ENCODE data around the gene NOVA2. TPM values are rescaled to one million over a fixed set of nuclear protein-coding genes. Genes with fewer than 3 reads are reported as not detected.

The NOVA2 gene
- total and polyA plus RNA-seq, 8 donors = 6.4 to 13.9 (median 11.5) TPM

DNA sequence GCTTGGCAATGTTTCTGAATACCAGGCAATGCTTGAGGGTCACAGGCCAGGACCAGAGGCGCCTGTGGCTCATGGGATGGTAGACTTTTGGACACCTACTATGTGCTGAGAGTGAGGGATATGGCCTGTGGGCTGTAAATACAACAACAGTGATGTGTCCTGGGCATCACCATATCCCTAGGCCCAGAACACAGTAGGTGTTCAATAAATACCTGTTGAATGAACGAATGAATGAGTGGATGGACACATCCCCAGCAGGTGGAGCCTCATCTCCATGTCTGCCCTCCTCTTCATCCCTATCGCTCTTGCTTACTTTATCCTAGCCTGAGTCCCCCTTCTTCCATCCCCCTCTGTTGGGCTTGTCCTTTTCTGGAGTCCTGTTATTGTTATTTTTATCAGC is 42.6 kb downstream of the NOVA2 start:
- no peak for DNase-seq
- TF ChIP-seq, protein P1, sequence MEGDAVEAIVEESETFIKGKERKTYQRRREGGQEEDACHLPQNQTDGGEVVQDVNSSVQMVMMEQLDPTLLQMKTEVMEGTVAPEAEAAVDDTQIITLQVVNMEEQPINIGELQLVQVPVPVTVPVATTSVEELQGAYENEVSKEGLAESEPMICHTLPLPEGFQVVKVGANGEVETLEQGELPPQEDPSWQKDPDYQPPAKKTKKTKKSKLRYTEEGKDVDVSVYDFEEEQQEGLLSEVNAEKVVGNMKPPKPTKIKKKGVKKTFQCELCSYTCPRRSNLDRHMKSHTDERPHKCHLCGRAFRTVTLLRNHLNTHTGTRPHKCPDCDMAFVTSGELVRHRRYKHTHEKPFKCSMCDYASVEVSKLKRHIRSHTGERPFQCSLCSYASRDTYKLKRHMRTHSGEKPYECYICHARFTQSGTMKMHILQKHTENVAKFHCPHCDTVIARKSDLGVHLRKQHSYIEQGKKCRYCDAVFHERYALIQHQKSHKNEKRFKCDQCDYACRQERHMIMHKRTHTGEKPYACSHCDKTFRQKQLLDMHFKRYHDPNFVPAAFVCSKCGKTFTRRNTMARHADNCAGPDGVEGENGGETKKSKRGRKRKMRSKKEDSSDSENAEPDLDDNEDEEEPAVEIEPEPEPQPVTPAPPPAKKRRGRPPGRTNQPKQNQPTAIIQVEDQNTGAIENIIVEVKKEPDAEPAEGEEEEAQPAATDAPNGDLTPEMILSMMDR (IDR thresholded peaks at IDR 0.05) = no peak
- ATAC-seq = no peak
- Histone ChIP-seq H3K36me3 (no peaks in the 10 kb centered on the region), H3K27me3 (peaks cover 0 to 44% of the 10 kb centered on the region in 2 donors), H3K4me1 (peaks cover 2 to 8% of the 10 kb centered on the region in 2 donors), H3K4me3 (no peak overlapping the region), H3K27ac (no peak overlapping the region), H3K9me3 (no peaks in the 10 kb centered on the region)
- intact Hi-C loops (cut with DNase I) = no loop called here

DNA sequence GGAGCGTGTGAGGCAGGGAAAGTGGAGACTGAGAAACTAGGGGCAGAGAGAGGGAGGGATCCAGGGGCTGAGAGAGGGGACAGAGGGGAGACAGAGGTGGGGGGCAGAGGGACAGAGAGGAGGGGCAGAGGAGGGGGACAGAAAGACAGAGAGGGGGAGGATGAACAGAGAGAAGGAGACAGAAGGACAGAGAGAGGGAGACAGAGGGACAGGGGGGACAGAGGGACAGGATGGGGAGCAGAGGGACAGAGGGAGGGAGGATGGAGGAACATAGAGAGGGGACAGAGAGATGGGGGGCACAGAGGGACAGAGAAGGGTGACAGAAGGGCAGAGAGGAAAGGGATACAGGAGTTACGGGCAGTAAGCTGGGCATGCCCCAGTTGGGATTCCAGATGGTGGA is 44.4 kb downstream of the NOVA2 start:
- Histone ChIP-seq H3K36me3 (no peaks in the 10 kb centered on the region), H3K9me3 (no peaks in the 10 kb centered on the region), H3K4me1 (peaks cover 2 to 8% of the 10 kb centered on the region in 2 donors), H3K4me3 (no peak overlapping the region), H3K27ac (no peak overlapping the region), H3K27me3 (peaks cover 0 to 26% of the 10 kb centered on the region in 2 donors)
- intact Hi-C loops (cut with DNase I) = no loop called here
- TF ChIP-seq, protein P1 (IDR thresholded peaks at IDR 0.05) = no peak
- ATAC-seq (no peak), DNase-seq (no peak)

DNA sequence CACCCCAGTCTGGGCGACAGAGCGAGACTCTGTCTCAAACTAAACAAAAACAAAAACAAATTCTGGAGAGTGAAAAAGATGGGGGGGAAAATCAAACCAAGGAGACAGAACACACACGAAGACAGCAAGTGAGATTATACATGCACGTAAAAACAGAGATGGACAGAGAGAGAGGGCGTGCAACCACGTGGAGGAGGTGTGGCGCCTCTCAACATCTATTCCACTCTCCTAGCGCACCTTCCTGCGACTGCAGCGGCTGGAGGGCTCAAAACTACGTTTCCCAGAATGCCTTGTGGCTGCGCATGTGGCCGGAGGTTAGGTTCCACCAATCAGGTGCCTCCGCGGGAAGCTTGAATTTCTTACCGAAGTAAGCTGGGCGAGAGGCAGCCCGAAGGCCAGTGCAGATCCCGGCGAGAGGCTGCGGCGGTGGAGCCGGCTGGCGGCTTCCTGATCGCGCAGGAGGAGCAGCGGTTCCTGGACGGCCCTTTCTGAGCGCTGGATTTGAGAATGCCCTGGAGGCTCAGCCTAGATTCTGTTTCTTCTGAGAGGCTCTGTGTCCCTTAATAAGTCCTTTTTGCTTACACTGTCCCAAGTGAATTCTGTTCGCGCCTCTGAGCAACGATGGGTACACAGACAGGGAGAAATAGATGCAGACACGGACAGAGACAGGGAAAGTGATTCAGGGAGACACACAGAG is 46.0 kb downstream of the NOVA2 start:
- ATAC-seq = peak; percentile 96
- peak; percentile 82 to 91 (median 90) for DNase-seq
- peaks cover 2 to 8% of the 10 kb centered on the region in 2 donors for H3K4me1 ChIP-seq
- TF ChIP-seq, protein P1 (IDR thresholded peaks at IDR 0.05) = no peak
- no peak overlapping the region for H3K27ac ChIP-seq
- no peaks in the 10 kb centered on the region for H3K9me3 ChIP-seq
- intact Hi-C loops (cut with DNase I) = no loop called here
- no peaks in the 10 kb centered on the region for H3K36me3 ChIP-seq
- no peak overlapping the region for H3K4me3 ChIP-seq
- peaks cover 0 to 16% of the 10 kb centered on the region in 2 donors for H3K27me3 ChIP-seq

- H3K27ac ChIP-seq = no peak overlapping the region
- peaks cover 2 to 8% of the 10 kb centered on the region in 2 donors for H3K4me1 ChIP-seq
- ATAC-seq (no peak), DNase-seq (no peak)
- H3K9me3 ChIP-seq = no peaks in the 10 kb centered on the region
- H3K27me3 ChIP-seq = peaks cover 0 to 9% of the 10 kb centered on the region in 2 donors
- H3K36me3 ChIP-seq = no peaks in the 10 kb centered on the region
- TF ChIP-seq, protein P1 (IDR thresholded peaks at IDR 0.05) = no peak
- no peak overlapping the region for H3K4me3 ChIP-seq
- intact Hi-C loops (cut with DNase I) = no loop called here
Measured at GRCh38 chr19:45924891-45925447, 48.7 kb downstream of the NOVA2 start.

DNA sequence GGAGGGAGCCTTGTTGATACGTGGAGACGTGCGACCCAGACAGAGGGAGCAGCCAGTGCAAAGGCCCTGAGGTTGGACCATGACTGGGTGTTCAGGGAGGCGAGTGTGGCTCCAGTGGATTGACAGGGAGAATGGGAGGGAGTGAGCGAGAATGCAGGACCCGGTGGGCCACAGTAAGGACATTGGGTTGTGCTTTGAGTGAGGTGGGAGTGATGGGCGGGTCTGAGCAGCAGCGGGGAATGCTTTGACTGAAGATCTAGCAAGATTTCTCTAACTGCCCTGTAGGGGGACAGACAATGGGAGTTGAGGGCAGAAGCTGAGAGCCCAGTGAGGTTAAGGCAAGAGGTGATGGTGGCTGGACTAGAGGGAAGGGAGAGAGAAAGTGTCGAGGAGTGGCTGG is 51.4 kb downstream of the NOVA2 start:
- Histone ChIP-seq H3K4me1 (no peaks in the 10 kb centered on the region), H3K9me3 (no peaks in the 10 kb centered on the region), H3K27ac (no peak overlapping the region), H3K27me3 (peaks cover 0 to 27% of the 10 kb centered on the region in 2 donors), H3K36me3 (no peaks in the 10 kb centered on the region), H3K4me3 (no peak overlapping the region)
- no peak for ATAC-seq
- no peak for DNase-seq
- intact Hi-C loops (cut with DNase I) = no loop called here
- TF ChIP-seq, protein P1 (IDR thresholded peaks at IDR 0.05) = no peak

All from left lung (tissue), 10 donors.